GM12878 (cell line): Measurements from ENCODE around the gene DTNBP1. TPM values are rescaled to one million over a fixed set of nuclear protein-coding genes. Genes with fewer than 3 reads are reported as not detected.
A peak's percentile ranks its signal among the peaks of the same experiment; 100 is the strongest.

ENCODE experiments used
- ATAC-seq: fragments of 200-7000 bp; cut with Tn5 transposase; 3 replicates; pipeline ENCODE4 v1.9.1; 2020; ENCODE audit warnings: mild to moderate bottlenecking, moderate library complexity
- BruUV-seq: library from RNA; stranded (reverse); fragments of 400-500 nt; replicated peaks from 2 replicates; lab custom pipeline; 2021; lab: Mats Ljungman, UMichigan
- CTCF ChIA-PET: fragments of 300-600 bp; sonication (Branson Sonifier 250); formaldehyde crosslinking; extraction: SDS; loops from one replicate; lab custom pipeline; 2021; ENCODE audit warnings: inconsistent platforms; lab: Yijun Ruan, JAX
- POLR2A ChIA-PET: fragments of 350-600 bp; formaldehyde crosslinking; extraction: SDS; loops from one replicate; lab custom pipeline; 2021; ENCODE audit warnings: inconsistent platforms; lab: Charles Lee
- RAD21 ChIA-PET: fragments of 300-600 bp; sonication (Branson Sonifier 250); formaldehyde crosslinking; loops from one replicate; lab custom pipeline; 2023; ENCODE audit warnings: antibody characterized with exemption; ENCODE audit not compliant: unreplicated experiment; lab: Charles Lee
- SMC1A ChIA-PET: fragments of 300-600 bp; sonication (Branson Sonifier 250); formaldehyde crosslinking; loops from one replicate; lab custom pipeline; 2023; ENCODE audit not compliant: unreplicated experiment, uncharacterized antibody; lab: Charles Lee
- DNase-seq: peaks from one replicate; pipeline ENCODE4 v3.0.0-alpha.2; 2011; ENCODE audit warnings: low read depth, low spot score
- FAIRE-seq: peaks from 3 replicates; lab custom pipeline; 2011; peaks lifted over from hg19 to GRCh38; lab: Jason Lieb, UNC
- H2AFZ ChIP-seq: 2 replicates; pipeline ENCODE4 v1.6.0; 2011; ENCODE audit warnings: low read depth, low read length, control low read depth; ENCODE audit not compliant: control insufficient read depth
- H3K27ac ChIP-seq: 2 replicates; pipeline ENCODE4 v1.5.1; 2011; ENCODE audit warnings: control low read depth; ENCODE audit not compliant: control insufficient read depth, insufficient read depth
- H3K27me3 ChIP-seq, 2 experiments: replicated peaks in 1 of 2; 2 replicates each; pipeline versions ENCODE4 v1.6.0 to v1.6.1; 2011; ENCODE audit warnings: low read length in 1 of 2; ENCODE audit not compliant: control insufficient read depth in 2 of 2, insufficient read depth in 2 of 2
- H3K36me3 ChIP-seq, 2 experiments: 2 replicates each; pipeline ENCODE4 v1.5.1; 2011; ENCODE audit warnings: low read length in 1 of 2; ENCODE audit not compliant: control insufficient read depth in 2 of 2, insufficient read depth in 2 of 2
- H3K4me1 ChIP-seq: 2 replicates; pipeline ENCODE4 v1.6.1; 2011; ENCODE audit warnings: mild to moderate bottlenecking, low read length, moderate library complexity, mixed read lengths; ENCODE audit not compliant: control insufficient read depth, insufficient read depth
- H3K4me2 ChIP-seq: 2 replicates; pipeline ENCODE4 v1.6.0; 2011; ENCODE audit warnings: control low read depth; ENCODE audit not compliant: control insufficient read depth, insufficient read depth
- H3K4me3 ChIP-seq: fragments of 200-600 bp; sonication (generic); 2 replicates; pipeline ENCODE4 v1.5.1; 2016
- H3K79me2 ChIP-seq: 2 replicates; pipeline ENCODE4 v1.6.0; 2011; ENCODE audit warnings: low read length; ENCODE audit not compliant: control insufficient read depth, insufficient read depth
- H3K9ac ChIP-seq: 2 replicates; pipeline ENCODE4 v1.8.0; 2011; ENCODE audit warnings: low read length, control low read depth, mixed read lengths; ENCODE audit not compliant: control insufficient read depth, insufficient read depth
- H3K9me3 ChIP-seq: replicated peaks from 3 replicates; pipeline ENCODE4 v1.5.1; 2011; ENCODE audit warnings: mild to moderate bottlenecking, low read length; ENCODE audit not compliant: control insufficient read depth, insufficient read depth
- H4K20me1 ChIP-seq: 2 replicates; pipeline ENCODE4 v1.6.0; 2011; ENCODE audit not compliant: control insufficient read depth, insufficient read depth
- GABPA ChIP-seq: IDR thresholded peaks from 2 replicates; pipeline ENCODE4 v1.6.1; 2014; ENCODE audit warnings: antibody characterized with exemption, low read depth, mild to moderate bottlenecking, inconsistent platforms
- MTA2 ChIP-seq: fragments of 450-650 bp; IDR thresholded peaks from 2 replicates; pipeline ENCODE4 v1.6.1; 2016; ENCODE audit warnings: low read depth, mild to moderate bottlenecking, moderate library complexity
- NR2C1 ChIP-seq: fragments of 450-650 bp; IDR thresholded peaks from 2 replicates; pipeline ENCODE4 v1.6.1; 2017; ENCODE audit warnings: antibody characterized with exemption, mild to moderate bottlenecking, moderate library complexity
- NRF1 ChIP-seq: conservative IDR thresholded peaks from 2 replicates; pipeline ENCODE4 v1.6.1; 2011; ENCODE audit warnings: mild to moderate bottlenecking, low read depth, low read length, improper control_type of control experiment
- POLR2A ChIP-seq: IDR thresholded peaks from 2 replicates; pipeline ENCODE4 v1.6.1; 2011; ENCODE audit warnings: low read depth, mild to moderate bottlenecking, low read length
- RUNX3 ChIP-seq: IDR thresholded peaks from 2 replicates; pipeline ENCODE4 v1.6.1; 2012; ENCODE audit warnings: low read length, inconsistent platforms
- TBL1XR1 ChIP-seq: IDR thresholded peaks from 2 replicates; pipeline ENCODE4 v1.6.1; 2012; ENCODE audit warnings: low read depth, low read length, improper control_type of control experiment
- YY1 ChIP-seq: IDR thresholded peaks from 2 replicates; pipeline ENCODE4 v1.6.1; 2011; ENCODE audit warnings: low read depth, mild to moderate bottlenecking, low read length
- WGBS: methylation state at CpG from one replicate; pipeline ENCODE4 v1.1.6; 2016; ENCODE audit warnings: low lambda C conversion rate; ENCODE audit not compliant: insufficient replicate concordance, insufficient coverage; ENCODE audit errors: missing lambda C conversion rate; 5-methylcytosine and 5-hydroxymethylcytosine counted together
- in situ Hi-C: fragments of 300-500 bp; cut with MboI; formaldehyde crosslinking; loops from 9 replicates; pipeline ENCODE4 v1.14.3; 2018; ENCODE audit warnings: mixed read lengths
- intact Hi-C: fragments of 100-400 bp; cut with micrococcal nuclease; formaldehyde crosslinking; loops from one replicate; pipeline ENCODE4 v1.14.2; 2022; ENCODE audit not compliant: unreplicated experiment
- polyA plus RNA-seq, 11 experiments: library from polyadenylated mRNA; depleted of rRNA in 4 of 11; unstranded in 6 of 11; stranded (reverse) in 5 of 11; fragments of >200 nt; fragmentation: Nextera tagmentation in 4 of 11; fragmentation: Illumina TruSeq in 1 of 11; extraction: Ambion mirVana in 4 of 11; extraction: Trizol in 1 of 11; gene quantifications; 1 replicate in 1 of 11; 2 replicates in 10 of 11; pipeline versions ENCODE4 v1.2.1 to v1.2.3, GENCODE V29; 2011 to 2016; ENCODE audit warnings: inconsistent platforms in 2 of 11, missing spikeins in 2 of 11, low read depth in 1 of 11
- total RNA-seq, 4 experiments: library from RNA; depleted of rRNA in 3 of 4; stranded (reverse); fragments of >200 nt in 3 of 4; fragmentation: Illumina TruSeq in 1 of 4; extraction: Trizol in 1 of 4; gene quantifications; 2 replicates each; pipeline versions ENCODE4 v1.2.1 to v1.2.3, GENCODE V29; 2013 to 2021

DTNBP1 gene
- total and polyA plus RNA-seq, 10 of the 15 experiments (the other 5 are each of a cell fraction or from before 2014, with no cell fraction given): 7.1 to 40.3 (median 20.1) TPM

DNA sequence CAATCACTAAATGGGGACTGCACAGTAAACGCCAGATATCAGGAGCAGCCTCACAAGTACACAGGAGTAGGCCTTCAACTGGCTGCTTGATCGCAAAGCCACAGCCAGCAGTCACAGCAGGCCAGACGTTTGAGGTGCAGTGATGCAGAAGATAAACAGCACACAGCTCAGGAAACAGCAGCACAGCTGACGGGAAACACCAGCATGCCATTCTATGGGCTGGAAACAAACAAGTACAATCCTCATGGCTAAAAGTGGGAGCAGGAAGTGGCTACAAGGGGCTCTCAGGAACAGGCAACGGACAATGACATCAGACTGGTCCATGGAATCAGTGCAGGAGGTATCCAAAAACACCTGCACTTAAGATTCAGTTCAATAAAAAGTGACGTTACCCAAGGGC lies 111.0 kb downstream of the DTNBP1 start:
- RAD21 ChIA-PET: interaction anchor here (0.9 to 1.2 kb wide), 2 partner anchors 51 to 654 kb away, joined by 3 read pairs; no protein-coding TSS in a partner anchor
- no peak overlapping the region for H3K9ac ChIP-seq
- no peaks in the 10 kb centered on the region for H4K20me1 ChIP-seq
- POLR2A ChIA-PET: interaction anchor here (1.4 kb wide), 1 partner anchor 27 kb away, joined by 4 read pairs; no protein-coding TSS in a partner anchor
- H3K4me2 ChIP-seq: no peak overlapping the region
- H3K4me1 ChIP-seq: peaks cover 7% of the 10 kb centered on the region
- no peaks in the 10 kb centered on the region for H3K9me3 ChIP-seq
- H3K79me2 ChIP-seq: no peaks in the 10 kb centered on the region; the same call in 1 of the 2 replicates
- intact Hi-C loops (no loop called here), in situ Hi-C loops (no loop called here)
- DNase-seq (no peak), ATAC-seq (no peak)
- no peak overlapping the region for H3K27ac ChIP-seq
- H3K4me3 ChIP-seq: no peak overlapping the region
- peaks cover 0 to 3% of the 10 kb centered on the region in 2 experiments; a peak in 3 of 4 replicates for H3K36me3 ChIP-seq
- CTCF ChIA-PET: interaction anchor here (1.0 to 2.1 kb wide), 5 partner anchors 48 to 654 kb away, joined by 3 to 6 read pairs (median 4); no protein-coding TSS in a partner anchor
- BruUV-seq: no TSS peak
- SMC1A ChIA-PET: interaction anchor here (1.0 to 3.2 kb wide), 3 partner anchors 24 to 317 kb away, joined by 3 to 13 read pairs (median 5); no protein-coding TSS in a partner anchor
- H2AFZ ChIP-seq: no peak overlapping the region
- no peaks in the 10 kb centered on the region for H3K27me3 ChIP-seq
- WGBS: 14% methylated on average over 6 of the region's 6 CpGs
- TF ChIP-seq RUNX3: peak; percentile 25; the same call in 1 of the 2 replicates
- no peak for TF ChIP-seq POLR2A
- TF ChIP-seq, all 136 proteins: peak for 1
- FAIRE-seq: no peak

DNA sequence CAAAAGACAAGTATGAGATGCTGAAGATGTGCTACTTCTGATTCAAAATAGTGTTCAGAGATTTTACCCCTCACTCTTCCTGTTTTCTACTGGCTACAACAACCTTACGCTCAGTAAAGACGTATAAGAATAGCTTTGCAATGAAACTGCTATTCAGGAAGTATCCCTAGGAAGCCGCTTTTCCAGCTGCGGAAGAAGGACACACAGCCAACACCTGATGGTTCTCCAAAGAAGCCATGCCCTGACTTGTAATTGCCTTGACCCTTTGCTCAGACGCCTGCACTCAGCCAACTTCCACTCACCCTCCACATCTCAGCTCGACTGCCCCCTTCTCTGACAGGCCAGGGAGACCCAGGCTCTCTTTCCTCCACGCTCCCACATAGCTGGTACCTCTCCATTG lies 111.6 kb downstream of the DTNBP1 start:
- no peak overlapping the region for H3K4me2 ChIP-seq
- H4K20me1 ChIP-seq: no peaks in the 10 kb centered on the region
- H3K27ac ChIP-seq: no peak overlapping the region
- ChIA-PET POLR2A (no interaction called here), SMC1A (interaction anchor here (1.0 to 3.2 kb wide), 4 partner anchors 14 to 71 kb away, joined by 3 to 13 read pairs (median 4); no protein-coding TSS in a partner anchor), CTCF (interaction anchor here (1.0 to 2.1 kb wide), 5 partner anchors 32 to 654 kb away, joined by 3 to 6 read pairs (median 4); no protein-coding TSS in a partner anchor), RAD21 (interaction anchor here (0.7 to 1.2 kb wide), 2 partner anchors 70 to 654 kb away, joined by 3 read pairs; no protein-coding TSS in a partner anchor)
- no peak for TF ChIP-seq GABPA
- no peak for TF ChIP-seq NR2C1
- TF ChIP-seq MTA2: no peak
- no peak for TF ChIP-seq NRF1
- TF ChIP-seq YY1: no peak
- no peak for TF ChIP-seq TBL1XR1
- H3K27me3 ChIP-seq: no peaks in the 10 kb centered on the region
- DNase-seq (no peak), ATAC-seq (no peak), FAIRE-seq (no peak)
- 98% methylated on average over 7 of the region's 7 CpGs for WGBS
- no peaks in the 10 kb centered on the region; the same call in 1 of the 2 replicates for H3K79me2 ChIP-seq
- H3K4me1 ChIP-seq: peaks cover 7% of the 10 kb centered on the region
- BruUV-seq: no TSS peak
- no peak overlapping the region for H3K9ac ChIP-seq
- in situ Hi-C loops (no loop called here), intact Hi-C loops (no loop called here)
- H3K4me3 ChIP-seq: no peak overlapping the region
- H2AFZ ChIP-seq: no peak overlapping the region
- H3K36me3 ChIP-seq: peaks cover 0 to 3% of the 10 kb centered on the region in 2 experiments; a peak in 3 of 4 replicates
- no peaks in the 10 kb centered on the region for H3K9me3 ChIP-seq
